ENCODE data around the gene GPX2.

GPX2 gene

DNA sequence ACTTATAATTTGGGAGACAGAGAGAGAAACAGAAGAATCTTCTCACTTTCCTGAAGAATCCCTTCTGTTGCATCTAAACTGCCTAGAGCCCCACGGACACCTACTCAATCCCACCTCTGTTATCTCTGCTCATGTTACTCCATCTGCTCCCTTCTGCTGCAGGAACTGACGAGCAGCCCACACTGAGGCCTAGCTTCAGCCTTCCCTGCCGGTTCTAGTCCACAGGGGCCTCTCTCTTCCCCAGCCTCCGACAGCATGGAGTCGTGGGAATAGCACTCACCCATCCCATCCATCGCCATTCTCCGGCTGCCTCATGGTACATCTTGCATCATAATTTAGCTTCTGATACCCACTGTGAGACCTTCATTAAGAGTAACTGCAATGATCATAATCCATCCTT is 25.6 kb upstream of the GPX2 start:
- DNase-seq, result no peak
- Histone ChIP-seq H3K79me1 (replicated peaks; ENCODE audit: low read length, poor library complexity, severe bottlenecking) (peaks cover 5% of the 10 kb centered on the region), H3K9me3 (ENCODE audit: control insufficient read depth, low read length) (no peaks in the 10 kb centered on the region), H3K4me1 (ENCODE audit: control insufficient read depth, insufficient read depth, low read depth, low read length) (peaks cover 45% of the 10 kb centered on the region), H3K4me3 (ENCODE audit: insufficient read depth in 1 of 2, low read depth in 1 of 2, low read length in 2 of 2) (no peak overlapping the region), H3K36me3 (ENCODE audit: control insufficient read depth in 1 of 2, insufficient read depth in 2 of 2, low read depth in 1 of 2, low read length in 2 of 2) (peaks cover 0 to 22% of the 10 kb centered on the region in 2 experiments), H3K27me3 (ENCODE audit: control insufficient read depth in 1 of 2, insufficient read depth in 1 of 2, low read length in 2 of 2) (peaks cover 0 to 7% of the 10 kb centered on the region in 2 experiments), H3K18ac (ENCODE audit: low read depth in 1 of 2, low read length in 2 of 2) (no peak overlapping the region), H3K23ac (ENCODE audit: low read length in 2 of 2) (no peak overlapping the region), H3K27ac (ENCODE audit: low read length, poor library complexity, severe bottlenecking) (peak overlapping the region; percentile 82), H3K4me2 (ENCODE audit: low read length, poor library complexity, severe bottlenecking) (no peak overlapping the region), H4K8ac (ENCODE audit: low read length) (no peak overlapping the region), H2AFZ (ENCODE audit: low read depth, low read length) (no peak overlapping the region), H2BK12ac (ENCODE audit: low read length in 2 of 2) (no peak overlapping the region), H4K91ac (ENCODE audit: low read length) (no peak overlapping the region), H2BK15ac (ENCODE audit: low read depth, poor library complexity, severe bottlenecking) (no peak overlapping the region), H2BK120ac (ENCODE audit: low read depth, low read length) (no peak overlapping the region), H3K14ac (ENCODE audit: low read length in 2 of 2) (no peak overlapping the region), H2AK5ac (ENCODE audit: low read length, severe bottlenecking) (peak overlapping the region; percentile 63), H3K9ac (ENCODE audit: low read length) (no peak overlapping the region), H2BK5ac (ENCODE audit: low read depth, low read length, poor library complexity, severe bottlenecking) (no peak overlapping the region), H3K4ac (ENCODE audit: low read depth in 1 of 2, low read length in 2 of 2) (no peak overlapping the region)
- WGBS, result 82% methylated on average over 7 of the region's 7 CpGs

DNA sequence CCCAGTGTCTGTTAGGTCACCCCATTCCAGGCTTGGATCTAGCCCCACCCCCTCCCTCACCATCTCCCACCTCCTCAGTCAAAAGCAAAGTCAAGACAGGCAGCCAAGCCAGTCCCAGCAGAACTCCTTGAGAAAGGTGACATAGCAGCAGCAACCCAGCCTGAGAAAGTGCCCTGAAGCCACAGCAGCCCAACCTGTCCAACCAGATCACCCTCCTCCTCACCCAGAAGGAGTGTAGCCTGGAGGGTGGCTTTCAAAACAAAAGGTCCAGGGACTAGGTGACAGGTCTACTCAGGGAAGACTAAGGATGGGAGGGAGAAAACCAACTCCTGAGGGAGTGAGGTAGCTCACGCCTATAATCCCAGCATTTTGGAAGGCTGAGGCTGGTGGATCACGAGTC is 24.4 kb upstream of the GPX2 start:
- H3K18ac ChIP-seq (ENCODE audit: low read depth in 1 of 2, low read length in 2 of 2), result no peak overlapping the region
- peaks cover 0 to 7% of the 10 kb centered on the region in 2 experiments for H3K27me3 ChIP-seq (ENCODE audit: control insufficient read depth in 1 of 2, insufficient read depth in 1 of 2, low read length in 2 of 2)
- H2AFZ ChIP-seq (ENCODE audit: low read depth, low read length), result no peak overlapping the region
- peaks cover 0 to 23% of the 10 kb centered on the region in 2 experiments for H3K36me3 ChIP-seq (ENCODE audit: control insufficient read depth in 1 of 2, insufficient read depth in 2 of 2, low read depth in 1 of 2, low read length in 2 of 2)
- no peak overlapping the region for H2BK12ac ChIP-seq (ENCODE audit: low read length in 2 of 2)
- H4K91ac ChIP-seq (ENCODE audit: low read length), result no peak overlapping the region
- H3K4me3 ChIP-seq (ENCODE audit: insufficient read depth in 1 of 2, low read depth in 1 of 2, low read length in 2 of 2), result no peak overlapping the region
- H3K9me3 ChIP-seq (ENCODE audit: control insufficient read depth, low read length), result no peaks in the 10 kb centered on the region
- no peak for DNase-seq
- peaks cover 43% of the 10 kb centered on the region for H3K4me1 ChIP-seq (ENCODE audit: control insufficient read depth, insufficient read depth, low read depth, low read length)
- no peak overlapping the region for H2BK15ac ChIP-seq (ENCODE audit: low read depth, poor library complexity, severe bottlenecking)
- no peak overlapping the region for H3K14ac ChIP-seq (ENCODE audit: low read length in 2 of 2)
- peaks cover 7% of the 10 kb centered on the region for H3K79me1 ChIP-seq (replicated peaks; ENCODE audit: low read length, poor library complexity, severe bottlenecking)
- no peak overlapping the region for H3K27ac ChIP-seq (ENCODE audit: low read length, poor library complexity, severe bottlenecking)
- H2AK5ac ChIP-seq (ENCODE audit: low read length, severe bottlenecking), result peak overlapping the region; percentile 41
- no peak overlapping the region for H3K9ac ChIP-seq (ENCODE audit: low read length)
- no peak overlapping the region for H2BK120ac ChIP-seq (ENCODE audit: low read depth, low read length)
- 80% methylated on average over 1 of the region's 2 CpGs for WGBS
- no peak overlapping the region for H2BK5ac ChIP-seq (ENCODE audit: low read depth, low read length, poor library complexity, severe bottlenecking)
- H3K4me2 ChIP-seq (ENCODE audit: low read length, poor library complexity, severe bottlenecking), result no peak overlapping the region
- H3K4ac ChIP-seq (ENCODE audit: low read depth in 1 of 2, low read length in 2 of 2), result no peak overlapping the region
- no peak overlapping the region for H3K23ac ChIP-seq (ENCODE audit: low read length in 2 of 2)
- no peak overlapping the region for H4K8ac ChIP-seq (ENCODE audit: low read length)

DNA sequence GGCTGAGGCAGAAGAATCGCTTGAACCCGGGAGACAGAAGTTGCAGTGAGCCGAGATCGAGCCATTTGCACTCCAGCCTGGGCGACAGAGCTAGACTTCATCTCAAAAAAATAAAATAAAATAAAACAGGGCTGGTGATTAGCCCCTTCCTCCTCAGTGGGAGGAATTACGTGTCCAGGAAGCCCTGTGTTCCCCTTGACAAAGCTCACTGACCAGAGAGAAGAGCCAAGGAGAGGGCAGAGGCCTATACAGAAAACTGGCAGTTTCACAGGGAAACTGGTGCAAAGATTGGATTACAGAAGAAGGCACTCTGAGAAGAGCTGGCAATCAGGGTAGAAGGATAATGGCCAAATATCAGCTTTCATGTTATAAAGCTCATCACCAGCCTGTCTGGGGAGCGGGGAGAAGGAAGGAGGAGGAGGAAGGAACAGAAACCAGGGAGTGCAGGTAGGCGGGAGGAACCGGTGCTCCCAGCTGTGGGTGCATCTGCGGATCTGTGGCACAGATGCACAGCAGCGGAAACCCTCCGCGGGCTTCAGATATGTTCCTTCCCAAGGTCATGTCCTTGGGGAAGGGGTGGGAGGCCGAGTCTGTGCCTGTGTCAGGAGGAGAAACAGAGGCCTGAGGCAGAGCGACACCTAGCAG is 22.9 kb upstream of the GPX2 start:
- H2BK12ac ChIP-seq (ENCODE audit: low read length in 2 of 2), result no peak overlapping the region
- no peak overlapping the region for H3K4me3 ChIP-seq (ENCODE audit: insufficient read depth in 1 of 2, low read depth in 1 of 2, low read length in 2 of 2)
- peaks cover 16% of the 10 kb centered on the region for H3K79me1 ChIP-seq (replicated peaks; ENCODE audit: low read length, poor library complexity, severe bottlenecking)
- H3K18ac ChIP-seq (ENCODE audit: low read depth in 1 of 2, low read length in 2 of 2), result no peak overlapping the region
- no peak overlapping the region for H2BK5ac ChIP-seq (ENCODE audit: low read depth, low read length, poor library complexity, severe bottlenecking)
- H2BK15ac ChIP-seq (ENCODE audit: low read depth, poor library complexity, severe bottlenecking), result no peak overlapping the region
- H4K8ac ChIP-seq (ENCODE audit: low read length), result no peak overlapping the region
- peaks cover 0 to 31% of the 10 kb centered on the region in 2 experiments for H3K36me3 ChIP-seq (ENCODE audit: control insufficient read depth in 1 of 2, insufficient read depth in 2 of 2, low read depth in 1 of 2, low read length in 2 of 2)
- peaks cover 46% of the 10 kb centered on the region for H3K4me1 ChIP-seq (ENCODE audit: control insufficient read depth, insufficient read depth, low read depth, low read length)
- H3K4ac ChIP-seq (ENCODE audit: low read depth in 1 of 2, low read length in 2 of 2), result no peak overlapping the region
- WGBS, result 90% methylated on average over 9 of the region's 15 CpGs
- H3K27ac ChIP-seq (ENCODE audit: low read length, poor library complexity, severe bottlenecking), result no peak overlapping the region
- H2AK5ac ChIP-seq (ENCODE audit: low read length, severe bottlenecking), result no peak overlapping the region
- no peak overlapping the region for H3K9ac ChIP-seq (ENCODE audit: low read length)
- H2AFZ ChIP-seq (ENCODE audit: low read depth, low read length), result no peak overlapping the region
- no peak overlapping the region for H3K23ac ChIP-seq (ENCODE audit: low read length in 2 of 2)
- H3K4me2 ChIP-seq (ENCODE audit: low read length, poor library complexity, severe bottlenecking), result no peak overlapping the region
- H3K9me3 ChIP-seq (ENCODE audit: control insufficient read depth, low read length), result no peaks in the 10 kb centered on the region
- H2BK120ac ChIP-seq (ENCODE audit: low read depth, low read length), result no peak overlapping the region
- H4K91ac ChIP-seq (ENCODE audit: low read length), result no peak overlapping the region
- DNase-seq, result no peak
- H3K14ac ChIP-seq (ENCODE audit: low read length in 2 of 2), result no peak overlapping the region
- H3K27me3 ChIP-seq (ENCODE audit: control insufficient read depth in 1 of 2, insufficient read depth in 1 of 2, low read length in 2 of 2), result no peaks in the 10 kb centered on the region

DNA sequence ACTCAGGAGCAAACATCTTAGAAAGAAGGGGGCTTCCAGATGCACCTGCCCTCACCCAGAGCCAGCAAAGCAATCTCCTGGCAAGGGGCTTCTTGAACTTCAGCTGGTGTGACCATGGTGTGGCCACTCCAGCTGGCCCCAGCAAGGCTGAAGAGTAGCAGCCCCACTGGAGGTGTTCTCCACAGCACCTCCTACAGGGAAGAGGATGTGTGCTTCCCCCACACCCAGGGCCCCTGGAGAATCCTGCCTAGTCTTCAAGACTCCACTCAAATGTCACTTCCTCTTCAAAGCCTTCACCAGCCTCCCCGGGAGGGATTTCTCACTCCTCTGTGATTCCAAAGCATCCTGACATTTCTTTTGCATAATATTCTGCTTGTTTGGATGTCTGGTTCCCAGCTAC is 21.1 kb upstream of the GPX2 start:
- H3K23ac ChIP-seq (ENCODE audit: low read length in 2 of 2), result no peak overlapping the region
- H3K4ac ChIP-seq (ENCODE audit: low read depth in 1 of 2, low read length in 2 of 2), result no peak overlapping the region
- no peak for DNase-seq
- H3K9me3 ChIP-seq (ENCODE audit: control insufficient read depth, low read length), result no peaks in the 10 kb centered on the region
- no peak overlapping the region for H3K4me3 ChIP-seq (ENCODE audit: insufficient read depth in 1 of 2, low read depth in 1 of 2, low read length in 2 of 2)
- no peak overlapping the region for H3K18ac ChIP-seq (ENCODE audit: low read depth in 1 of 2, low read length in 2 of 2)
- no peak overlapping the region for H4K8ac ChIP-seq (ENCODE audit: low read length)
- H3K36me3 ChIP-seq (ENCODE audit: control insufficient read depth in 1 of 2, insufficient read depth in 2 of 2, low read depth in 1 of 2, low read length in 2 of 2), result peaks cover 0 to 45% of the 10 kb centered on the region in 2 experiments
- no peak overlapping the region for H3K14ac ChIP-seq (ENCODE audit: low read length in 2 of 2)
- H3K4me2 ChIP-seq (ENCODE audit: low read length, poor library complexity, severe bottlenecking), result no peak overlapping the region
- 92% methylated on average over 1 of the region's 1 CpG for WGBS
- no peak overlapping the region for H3K9ac ChIP-seq (ENCODE audit: low read length)
- H2BK15ac ChIP-seq (ENCODE audit: low read depth, poor library complexity, severe bottlenecking), result no peak overlapping the region
- no peak overlapping the region for H2BK5ac ChIP-seq (ENCODE audit: low read depth, low read length, poor library complexity, severe bottlenecking)
- no peak overlapping the region for H2BK120ac ChIP-seq (ENCODE audit: low read depth, low read length)
- no peak overlapping the region for H2BK12ac ChIP-seq (ENCODE audit: low read length in 2 of 2)
- H2AK5ac ChIP-seq (ENCODE audit: low read length, severe bottlenecking), result no peak overlapping the region
- H3K4me1 ChIP-seq (ENCODE audit: control insufficient read depth, insufficient read depth, low read depth, low read length), result peaks cover 48% of the 10 kb centered on the region
- H4K91ac ChIP-seq (ENCODE audit: low read length), result no peak overlapping the region
- no peaks in the 10 kb centered on the region for H3K27me3 ChIP-seq (ENCODE audit: control insufficient read depth in 1 of 2, insufficient read depth in 1 of 2, low read length in 2 of 2)
- no peak overlapping the region for H3K27ac ChIP-seq (ENCODE audit: low read length, poor library complexity, severe bottlenecking)
- H3K79me1 ChIP-seq (replicated peaks; ENCODE audit: low read length, poor library complexity, severe bottlenecking), result peaks cover 32% of the 10 kb centered on the region
- H2AFZ ChIP-seq (ENCODE audit: low read depth, low read length), result no peak overlapping the region

Data from mesenchymal stem cell (in vitro differentiated cells and primary cell).